ENCODE data around the gene NACC1.

DNA sequence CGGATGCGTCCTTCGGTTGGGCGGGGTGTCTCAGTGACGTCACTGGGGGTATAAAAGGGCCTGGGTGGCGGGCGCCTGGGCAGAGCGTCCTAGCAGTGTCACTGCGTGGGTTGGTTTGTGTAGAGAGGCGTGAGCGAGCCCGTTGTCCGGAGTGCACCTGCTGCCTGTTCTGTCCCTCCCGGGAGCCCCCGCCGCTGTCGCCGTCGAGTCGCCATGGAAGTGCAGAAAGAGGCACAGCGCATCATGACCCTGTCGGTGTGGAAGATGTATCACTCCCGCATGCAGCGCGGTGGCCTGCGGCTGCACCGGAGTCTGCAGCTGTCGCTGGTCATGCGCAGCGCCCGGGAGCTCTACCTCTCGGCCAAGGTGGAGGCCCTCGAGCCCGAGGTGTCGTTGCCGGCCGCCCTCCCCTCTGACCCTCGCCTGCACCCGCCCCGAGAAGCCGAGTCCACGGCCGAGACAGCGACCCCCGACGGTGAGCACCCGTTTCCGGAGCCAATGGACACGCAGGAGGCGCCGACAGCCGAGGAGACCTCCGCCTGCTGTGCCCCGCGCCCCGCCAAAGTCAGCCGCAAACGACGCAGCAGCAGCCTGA, 35.0 kb downstream of the NACC1 start:
- no peak for TF ChIP-seq ZNF138 (CRISPR knock-in tag; conservative IDR thresholded peaks at IDR 0.05)
- peak; percentile 87 for TF ChIP-seq TCF7 (CRISPR knock-in tag; IDR thresholded peaks at IDR 0.05; ENCODE audit: low read depth)
- TF ChIP-seq, protein P1, sequence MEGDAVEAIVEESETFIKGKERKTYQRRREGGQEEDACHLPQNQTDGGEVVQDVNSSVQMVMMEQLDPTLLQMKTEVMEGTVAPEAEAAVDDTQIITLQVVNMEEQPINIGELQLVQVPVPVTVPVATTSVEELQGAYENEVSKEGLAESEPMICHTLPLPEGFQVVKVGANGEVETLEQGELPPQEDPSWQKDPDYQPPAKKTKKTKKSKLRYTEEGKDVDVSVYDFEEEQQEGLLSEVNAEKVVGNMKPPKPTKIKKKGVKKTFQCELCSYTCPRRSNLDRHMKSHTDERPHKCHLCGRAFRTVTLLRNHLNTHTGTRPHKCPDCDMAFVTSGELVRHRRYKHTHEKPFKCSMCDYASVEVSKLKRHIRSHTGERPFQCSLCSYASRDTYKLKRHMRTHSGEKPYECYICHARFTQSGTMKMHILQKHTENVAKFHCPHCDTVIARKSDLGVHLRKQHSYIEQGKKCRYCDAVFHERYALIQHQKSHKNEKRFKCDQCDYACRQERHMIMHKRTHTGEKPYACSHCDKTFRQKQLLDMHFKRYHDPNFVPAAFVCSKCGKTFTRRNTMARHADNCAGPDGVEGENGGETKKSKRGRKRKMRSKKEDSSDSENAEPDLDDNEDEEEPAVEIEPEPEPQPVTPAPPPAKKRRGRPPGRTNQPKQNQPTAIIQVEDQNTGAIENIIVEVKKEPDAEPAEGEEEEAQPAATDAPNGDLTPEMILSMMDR (IDR thresholded peaks at IDR 0.05), result no peak
- TF ChIP-seq, protein P2, sequence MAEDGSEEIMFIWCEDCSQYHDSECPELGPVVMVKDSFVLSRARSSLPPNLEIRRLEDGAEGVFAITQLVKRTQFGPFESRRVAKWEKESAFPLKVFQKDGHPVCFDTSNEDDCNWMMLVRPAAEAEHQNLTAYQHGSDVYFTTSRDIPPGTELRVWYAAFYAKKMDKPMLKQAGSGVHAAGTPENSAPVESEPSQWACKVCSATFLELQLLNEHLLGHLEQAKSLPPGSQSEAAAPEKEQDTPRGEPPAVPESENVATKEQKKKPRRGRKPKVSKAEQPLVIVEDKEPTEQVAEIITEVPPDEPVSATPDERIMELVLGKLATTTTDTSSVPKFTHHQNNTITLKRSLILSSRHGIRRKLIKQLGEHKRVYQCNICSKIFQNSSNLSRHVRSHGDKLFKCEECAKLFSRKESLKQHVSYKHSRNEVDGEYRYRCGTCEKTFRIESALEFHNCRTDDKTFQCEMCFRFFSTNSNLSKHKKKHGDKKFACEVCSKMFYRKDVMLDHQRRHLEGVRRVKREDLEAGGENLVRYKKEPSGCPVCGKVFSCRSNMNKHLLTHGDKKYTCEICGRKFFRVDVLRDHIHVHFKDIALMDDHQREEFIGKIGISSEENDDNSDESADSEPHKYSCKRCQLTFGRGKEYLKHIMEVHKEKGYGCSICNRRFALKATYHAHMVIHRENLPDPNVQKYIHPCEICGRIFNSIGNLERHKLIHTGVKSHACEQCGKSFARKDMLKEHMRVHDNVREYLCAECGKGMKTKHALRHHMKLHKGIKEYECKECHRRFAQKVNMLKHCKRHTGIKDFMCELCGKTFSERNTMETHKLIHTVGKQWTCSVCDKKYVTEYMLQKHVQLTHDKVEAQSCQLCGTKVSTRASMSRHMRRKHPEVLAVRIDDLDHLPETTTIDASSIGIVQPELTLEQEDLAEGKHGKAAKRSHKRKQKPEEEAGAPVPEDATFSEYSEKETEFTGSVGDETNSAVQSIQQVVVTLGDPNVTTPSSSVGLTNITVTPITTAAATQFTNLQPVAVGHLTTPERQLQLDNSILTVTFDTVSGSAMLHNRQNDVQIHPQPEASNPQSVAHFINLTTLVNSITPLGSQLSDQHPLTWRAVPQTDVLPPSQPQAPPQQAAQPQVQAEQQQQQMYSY (CRISPR knock-in tag; IDR thresholded peaks at IDR 0.05), result peak; percentile 68
- peak; percentile 92 for TF ChIP-seq ETV6 (CRISPR knock-in tag; IDR thresholded peaks at IDR 0.05)
- TF ChIP-seq FOXJ3 (CRISPR knock-in tag; IDR thresholded peaks at IDR 0.05; ENCODE audit: borderline replicate concordance), result no peak
